ENCODE data around the gene ZNF787.
"Not testable (repeated sequence)": the region's sequence is repeated elsewhere in the genome, so short reads cannot be mapped to it uniquely, and the experiment has no call there.

The ZNF787 gene

DNA sequence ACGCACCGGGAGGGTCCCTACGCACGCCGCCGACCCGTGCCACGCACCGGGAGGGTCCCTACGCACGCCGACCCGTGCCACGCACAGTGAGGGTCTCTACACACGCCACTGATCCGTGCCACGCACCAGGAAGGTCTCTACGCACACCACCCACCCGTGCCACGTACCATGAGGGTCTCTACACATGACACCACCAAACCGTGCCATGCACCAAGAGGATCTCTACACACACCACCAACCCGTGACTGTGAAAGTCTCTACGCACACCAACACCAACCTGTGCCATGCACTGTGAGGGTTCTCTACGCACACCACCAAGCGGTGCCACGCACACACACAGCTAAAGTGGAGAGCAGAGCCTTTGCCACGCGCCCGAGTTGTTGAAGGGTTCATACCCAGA lies 16.7 kb downstream of the ZNF787 start:
- DNase-seq: no peak

- no peak for DNase-seq
Observed at GRCh38 chr19:56103027-56103614, 18.0 kb downstream of the ZNF787 start.

- no peak for DNase-seq
Observed at GRCh38 chr19:56101746-56102535, 19.2 kb downstream of the ZNF787 start.

DNA sequence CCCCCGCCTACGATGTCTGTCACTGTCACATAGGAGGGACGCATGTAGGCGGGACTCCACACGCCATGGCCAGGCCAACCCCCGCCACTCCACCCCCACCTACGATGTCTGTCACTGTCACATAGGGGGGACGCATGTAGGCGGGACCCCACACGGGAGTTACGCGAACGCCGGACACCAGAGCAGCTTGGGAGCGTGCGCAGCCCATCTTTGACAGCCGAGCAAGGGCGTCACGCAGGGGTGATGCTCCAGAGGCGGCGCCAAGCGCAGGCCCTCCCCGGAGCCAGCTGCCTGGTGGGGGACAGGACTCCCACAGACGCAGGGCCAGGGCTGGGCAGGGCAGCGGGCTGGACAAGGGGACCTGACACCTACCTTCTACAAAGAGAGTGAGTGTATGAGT lies 20.0 kb downstream of the ZNF787 start:
- DNase-seq: no peak

DNA sequence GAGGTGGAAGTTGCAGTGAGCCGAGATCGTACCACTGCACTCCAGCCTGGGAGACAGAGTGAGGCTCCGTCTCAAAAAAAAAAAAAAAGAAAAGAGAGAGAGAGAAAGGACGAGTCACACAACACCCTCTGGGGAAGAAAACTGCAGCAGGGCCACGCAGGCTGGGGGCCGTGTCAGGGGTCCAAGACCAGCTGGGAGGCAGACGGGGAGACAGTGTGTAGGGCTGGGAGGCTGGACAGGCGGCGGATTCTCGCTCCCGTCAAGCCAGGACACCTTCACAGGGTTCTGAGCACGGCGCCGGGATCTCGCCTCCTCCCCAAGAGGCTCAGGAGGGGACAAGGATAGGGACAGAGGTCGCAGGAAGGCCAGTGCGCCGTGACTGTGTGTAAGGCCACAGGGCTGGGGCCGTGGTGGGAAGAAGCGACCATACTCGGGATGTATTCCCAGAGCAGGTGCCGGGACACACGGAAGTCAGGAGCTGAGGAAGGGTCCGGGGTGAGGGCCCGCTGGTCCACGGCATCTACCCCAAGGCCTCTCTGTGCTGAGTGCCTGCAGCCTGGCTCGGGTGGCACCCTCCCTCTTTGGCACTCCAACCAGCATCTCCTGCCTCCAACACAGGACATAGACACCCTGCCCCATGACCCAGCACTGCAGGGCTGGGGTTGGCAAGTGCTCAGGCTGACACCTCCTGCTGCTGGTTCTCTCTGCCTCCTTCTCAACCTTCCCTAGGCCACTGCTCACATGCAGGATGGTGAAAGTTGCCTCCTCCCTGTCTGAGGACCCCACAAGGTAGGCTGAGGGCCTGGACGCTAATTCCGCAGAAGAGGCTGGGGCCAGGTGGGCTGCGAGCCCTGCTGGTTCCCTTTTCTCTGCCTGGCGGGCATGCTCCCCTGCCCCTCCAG lies 21.2 kb downstream of the ZNF787 start:
- no peak for DNase-seq

GRCh38 chr19:56098731-56099568 lies 22.1 kb downstream of the ZNF787 start:
- DNase-seq: no peak

DNA sequence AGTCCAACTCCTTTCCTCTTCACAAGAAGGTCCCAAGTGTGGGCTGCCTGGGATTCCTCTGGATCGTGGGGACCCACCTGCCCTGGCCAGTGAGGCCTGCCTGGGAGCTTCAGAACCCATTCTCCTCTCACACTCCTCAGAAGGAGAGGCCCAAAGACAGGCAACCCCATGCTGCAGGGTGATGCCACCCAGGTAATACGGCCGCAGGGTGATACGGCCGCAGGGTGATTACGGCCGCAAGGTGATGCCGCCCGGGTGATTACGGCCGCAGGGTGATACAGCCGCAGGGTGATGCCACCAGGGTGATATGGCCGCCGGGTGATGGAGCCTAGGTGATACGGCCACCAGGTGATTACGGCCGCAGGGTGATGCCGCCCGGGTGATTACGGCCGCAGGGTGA lies 22.9 kb downstream of the ZNF787 start:
- not testable (repeated sequence) for DNase-seq

- no peak for DNase-seq
Observed at GRCh38 chr19:56097776-56098175, 23.3 kb downstream of the ZNF787 start.

DNA sequence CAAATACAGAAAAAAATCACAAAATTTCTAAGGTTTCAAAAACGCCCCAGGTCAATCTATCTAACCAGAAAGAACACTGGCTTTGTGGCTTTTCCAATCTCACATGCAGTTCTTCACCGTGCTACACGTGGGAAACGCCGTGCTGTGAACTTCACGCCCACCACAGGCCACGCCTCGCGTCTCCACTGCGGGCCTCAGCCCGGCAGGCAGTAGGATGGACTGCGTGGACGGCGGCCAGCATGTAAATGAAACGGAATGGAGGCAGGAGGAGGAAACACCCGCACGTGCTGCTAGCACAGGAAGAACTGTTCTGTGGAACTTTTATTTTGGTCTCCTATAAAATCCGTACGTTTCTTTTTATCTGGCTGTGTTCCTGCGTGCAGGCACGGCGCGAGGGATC lies 23.8 kb downstream of the ZNF787 start:
- DNase-seq: no peak

- DNase-seq: no peak
Observed at GRCh38 chr19:56096665-56097064, 24.4 kb downstream of the ZNF787 start.

DNA sequence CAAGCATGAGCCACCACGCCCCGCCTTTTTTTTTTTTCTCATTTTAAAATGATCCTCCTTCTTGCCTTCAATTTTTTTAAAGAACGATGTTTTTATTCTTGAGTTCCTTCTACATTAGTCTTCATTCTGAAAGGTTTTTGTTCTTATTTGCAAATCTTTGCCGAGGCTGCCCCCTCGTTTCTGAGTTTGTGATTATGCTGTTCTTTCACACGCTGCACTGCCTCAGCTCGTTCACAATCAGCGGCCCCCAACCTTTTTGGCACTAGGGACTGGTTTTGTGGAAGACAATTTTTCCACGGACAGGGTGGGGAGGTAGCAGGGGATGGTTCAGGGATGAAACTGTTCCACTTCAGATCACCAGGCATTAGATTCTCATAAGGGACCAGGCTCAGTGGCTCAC lies 26.6 kb downstream of the ZNF787 start:
- DNase-seq: no peak

- DNase-seq: no peak
Observed at GRCh38 chr19:56092685-56093631, 28.1 kb downstream of the ZNF787 start.

GRCh38 chr19:56091751-56092546 lies 29.1 kb downstream of the ZNF787 start:
- no peak for DNase-seq

DNA sequence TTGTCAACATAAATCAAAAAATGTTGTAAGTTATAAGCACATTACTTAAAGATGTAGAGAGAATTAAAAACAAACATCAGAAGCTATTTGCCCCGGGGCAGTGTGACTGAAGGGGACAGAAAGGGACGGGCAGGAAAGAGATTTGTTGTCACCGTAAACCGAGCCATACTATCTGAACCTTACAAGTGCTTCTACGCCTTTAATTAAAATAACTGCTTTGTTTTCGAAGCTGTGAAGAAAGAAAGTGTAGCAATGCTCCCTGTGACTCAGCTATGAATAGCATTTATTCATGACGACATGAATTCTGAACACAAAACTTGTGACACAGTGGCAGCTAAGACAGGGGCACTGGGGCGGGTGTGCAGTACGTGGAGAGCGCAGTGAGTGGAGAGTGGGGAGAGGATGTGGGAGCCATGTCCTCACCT lies 30.0 kb downstream of the ZNF787 start:
- no peak for DNase-seq

DNA sequence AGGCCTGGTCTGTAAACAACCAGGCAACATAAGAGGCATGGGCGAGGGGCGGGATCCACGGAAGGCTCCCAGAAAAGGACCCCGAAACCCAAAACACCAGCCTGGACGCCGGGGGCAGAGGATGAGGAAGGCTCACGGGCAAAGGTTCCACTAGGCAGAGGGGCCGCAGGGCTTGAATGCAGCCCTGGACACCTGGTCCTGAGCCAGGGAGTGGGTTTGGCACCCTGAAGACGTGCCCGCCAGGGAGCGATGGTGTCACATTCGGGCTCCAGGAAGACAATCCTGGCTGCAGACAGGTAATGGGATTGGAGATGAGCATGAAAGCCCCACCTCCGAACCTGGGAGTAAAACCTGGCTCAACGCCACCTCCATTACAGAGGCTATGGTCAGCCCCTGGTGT lies 31.8 kb downstream of the ZNF787 start:
- DNase-seq: no peak

GRCh38 chr19:56088497-56089215 lies 32.4 kb downstream of the ZNF787 start:
- DNase-seq: no peak

DNA sequence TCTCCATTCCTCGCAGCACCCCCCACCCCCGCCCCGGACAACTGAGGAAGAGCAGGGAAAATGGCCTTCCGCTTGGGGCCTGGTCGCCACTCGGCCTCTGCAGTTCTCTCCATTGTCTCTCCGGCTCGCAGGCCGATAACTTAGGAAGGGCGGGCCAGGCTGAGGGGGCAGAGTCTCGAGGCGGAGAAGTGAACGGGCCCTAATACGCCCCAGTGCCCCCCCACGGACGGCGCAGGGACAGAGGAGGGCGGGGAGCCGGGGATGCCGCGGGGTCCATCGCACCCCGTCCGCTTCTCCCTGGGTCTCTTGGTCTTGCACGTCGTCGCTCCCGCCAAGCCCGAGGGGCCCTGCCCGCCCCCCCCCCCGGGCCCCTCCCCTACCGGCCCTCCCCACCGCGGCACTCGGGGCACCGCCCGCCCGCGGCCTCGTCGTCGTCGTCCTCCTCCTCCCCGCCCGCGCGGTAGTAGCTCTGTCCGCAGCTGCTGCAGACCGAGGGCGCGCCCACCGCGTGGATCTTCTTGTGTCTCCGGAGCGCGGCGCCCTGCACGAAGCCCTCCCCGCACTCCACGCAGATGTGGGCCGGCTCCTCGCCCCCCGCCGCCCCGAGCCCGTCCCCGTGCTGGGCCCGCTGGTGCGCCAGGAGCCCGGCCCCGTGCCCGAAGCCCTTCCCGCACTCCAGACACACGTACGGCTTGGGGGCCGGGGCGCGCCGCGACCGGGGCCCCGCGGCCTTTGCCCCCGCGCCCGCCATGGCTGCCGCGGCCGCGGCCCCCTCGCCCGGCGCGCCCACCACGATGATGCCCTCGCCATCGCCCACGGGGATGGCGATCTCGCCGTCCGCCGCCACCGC lies 33.2 kb downstream of the ZNF787 start:
- no peak for DNase-seq

GRCh38 chr19:56086671-56087430 lies 34.2 kb downstream of the ZNF787 start:
- no peak for DNase-seq

Measured in activated CD4-positive, CD25-positive, alpha-beta regulatory T cell (primary cell).